T-helper 1 cell treated with Interleukin-12 subunit alpha and Interleukin-12 subunit beta and Interleukin-4 antibody, amounts not matched to agents 30 μg/mL and 1 μg/mL, for 36 hours (primary cell): ENCODE measurements around the gene MTIF3.
"Not testable (repeated sequence)": the region's sequence is repeated elsewhere in the genome, so short reads cannot be mapped to it uniquely, and the experiment has no call there.

Experiments
- H3K27ac Mint-ChIP-seq: one replicate; pipeline ENCODE4 v1.8.0; 2021; ENCODE audit warnings: mild to moderate bottlenecking, mixed read lengths
- H3K27me3 Mint-ChIP-seq: one replicate; pipeline ENCODE4 v1.8.0; 2021; ENCODE audit warnings: low read depth, mixed read lengths
- H3K36me3 Mint-ChIP-seq: one replicate; pipeline ENCODE4 v1.8.0; 2021; ENCODE audit warnings: low read depth, mixed read lengths
- H3K4me1 Mint-ChIP-seq: one replicate; pipeline ENCODE4 v1.8.0; 2021; ENCODE audit warnings: low read depth, mixed read lengths
- H3K4me3 Mint-ChIP-seq: one replicate; pipeline ENCODE4 v1.8.0; 2021; ENCODE audit warnings: mild to moderate bottlenecking, moderate library complexity, mixed read lengths
- H3K9me3 Mint-ChIP-seq: one replicate; pipeline ENCODE4 v1.8.0; 2021; ENCODE audit warnings: mixed read lengths

Gene MTIF3

GRCh38 chr13:27411341-27411740 is 39.0 kb downstream of the MTIF3 start:
- Mint-ChIP-seq H3K9me3 (no peaks in the 10 kb centered on the region), H3K4me3 (no peak overlapping the region), H3K36me3 (no peaks in the 10 kb centered on the region), H3K4me1 (peaks cover 3% of the 10 kb centered on the region), H3K27me3 (peaks cover 57% of the 10 kb centered on the region), H3K27ac (no peak overlapping the region)

DNA sequence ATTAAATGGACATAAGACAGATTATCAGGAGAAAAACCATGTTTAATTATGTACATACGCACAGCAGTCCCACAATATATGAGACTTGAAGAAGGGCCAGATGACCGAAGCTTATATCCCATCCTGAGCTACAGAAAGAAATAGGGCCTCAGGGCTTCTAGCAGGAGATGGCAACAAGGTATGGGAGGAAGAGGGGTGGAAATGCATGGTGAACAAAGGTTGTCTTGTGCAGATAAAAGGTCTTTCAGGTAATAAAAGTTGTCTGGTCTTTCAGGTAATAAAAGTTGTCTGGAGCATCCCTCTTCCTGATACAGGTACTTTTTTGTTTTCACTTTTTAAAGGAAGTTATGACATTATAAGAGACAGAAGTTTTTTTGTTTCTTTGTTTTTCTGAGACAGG is 41.4 kb downstream of the MTIF3 start:
- H3K36me3 Mint-ChIP-seq, result no peaks in the 10 kb centered on the region
- peaks cover 3% of the 10 kb centered on the region for H3K4me1 Mint-ChIP-seq
- H3K4me3 Mint-ChIP-seq, result no peak overlapping the region
- no peak overlapping the region for H3K27ac Mint-ChIP-seq
- H3K9me3 Mint-ChIP-seq, result no peaks in the 10 kb centered on the region
- H3K27me3 Mint-ChIP-seq, result peaks cover 48% of the 10 kb centered on the region

- peaks cover 3% of the 10 kb centered on the region for H3K4me1 Mint-ChIP-seq
- H3K4me3 Mint-ChIP-seq, result no peak overlapping the region
- H3K36me3 Mint-ChIP-seq, result no peaks in the 10 kb centered on the region
- H3K27me3 Mint-ChIP-seq, result peaks cover 48% of the 10 kb centered on the region
- H3K9me3 Mint-ChIP-seq, result no peaks in the 10 kb centered on the region
- no peak overlapping the region for H3K27ac Mint-ChIP-seq
Measured at GRCh38 chr13:27408074-27408473, 42.3 kb downstream of the MTIF3 start.

GRCh38 chr13:27406178-27406939 is 44.0 kb downstream of the MTIF3 start:
- H3K27ac Mint-ChIP-seq, result no peak overlapping the region

GRCh38 chr13:27405546-27406134 is 44.7 kb downstream of the MTIF3 start:
- Mint-ChIP-seq H3K27ac (no peak overlapping the region), H3K9me3 (no peaks in the 10 kb centered on the region), H3K27me3 (peaks cover 29% of the 10 kb centered on the region), H3K4me1 (peaks cover 3% of the 10 kb centered on the region), H3K4me3 (no peak overlapping the region), H3K36me3 (no peaks in the 10 kb centered on the region)

More at GRCh38 chr13:27406178-27406939, 44.0 kb downstream of the MTIF3 start:
- Mint-ChIP-seq H3K4me3 (no peak overlapping the region), H3K36me3 (no peaks in the 10 kb centered on the region), H3K4me1 (peaks cover 3% of the 10 kb centered on the region), H3K27me3 (peaks cover 35% of the 10 kb centered on the region), H3K9me3 (no peaks in the 10 kb centered on the region)

DNA sequence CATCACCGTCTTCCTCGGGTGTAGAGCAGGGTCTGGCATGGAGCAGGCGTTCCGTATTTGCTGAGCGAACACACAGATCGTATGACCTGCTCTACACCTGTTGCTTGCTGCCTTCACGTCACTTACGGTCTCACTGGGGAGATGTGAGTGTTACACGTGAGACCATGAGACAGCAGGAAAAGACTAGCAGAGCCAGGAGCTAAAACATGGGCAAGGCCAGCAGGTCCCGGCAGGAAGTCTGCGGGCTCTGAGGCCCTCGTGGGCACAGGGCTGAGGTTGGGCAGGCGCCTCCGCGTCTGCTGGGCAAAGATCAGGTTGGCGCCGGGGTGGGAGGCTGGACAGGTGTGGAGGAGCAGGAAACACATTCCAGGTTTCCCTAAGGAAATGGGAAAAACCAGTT is 45.7 kb downstream of the MTIF3 start:
- Mint-ChIP-seq H3K27ac (no peak overlapping the region), H3K9me3 (no peaks in the 10 kb centered on the region), H3K36me3 (no peaks in the 10 kb centered on the region), H3K4me3 (no peak overlapping the region), H3K4me1 (peaks cover 3% of the 10 kb centered on the region), H3K27me3 (peaks cover 22% of the 10 kb centered on the region)

DNA sequence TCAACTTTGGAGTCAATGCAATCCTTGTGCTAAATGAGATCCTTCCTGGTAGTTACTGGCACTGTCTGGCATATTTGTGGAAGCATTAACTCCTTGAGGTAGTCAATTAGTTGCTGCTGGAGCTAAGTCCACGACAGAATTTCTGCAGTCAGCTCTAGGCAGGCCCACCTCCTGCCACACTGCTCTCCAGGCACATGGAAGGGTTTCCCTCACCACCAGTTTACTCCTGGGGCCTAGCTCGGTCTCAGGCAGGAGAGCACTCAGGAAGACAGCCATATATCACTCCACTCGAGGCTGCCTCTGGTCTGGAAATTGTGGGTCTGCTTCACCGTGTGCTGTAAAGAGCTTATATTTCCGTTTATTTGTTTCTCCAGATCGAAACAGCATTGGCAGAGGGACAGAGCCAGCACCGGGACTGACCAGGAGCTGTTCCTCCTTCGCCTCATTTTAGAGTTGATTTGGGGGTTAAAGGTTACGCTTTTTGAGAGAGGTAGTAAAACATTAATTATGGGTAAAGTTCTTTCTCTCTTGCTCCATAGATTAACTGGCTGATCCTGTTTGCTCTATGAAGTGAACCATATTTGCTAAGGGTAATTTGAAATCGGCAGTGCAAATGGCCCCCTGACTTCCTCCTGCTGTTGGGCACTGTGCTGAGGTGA is 46.5 kb downstream of the MTIF3 start:
- Mint-ChIP-seq H3K27ac (no peak overlapping the region), H3K4me3 (no peak overlapping the region), H3K27me3 (peaks cover 16% of the 10 kb centered on the region), H3K4me1 (peaks cover 3% of the 10 kb centered on the region), H3K36me3 (no peaks in the 10 kb centered on the region), H3K9me3 (no peaks in the 10 kb centered on the region)

- H3K9me3 Mint-ChIP-seq, result no peaks in the 10 kb centered on the region
- H3K4me1 Mint-ChIP-seq, result peaks cover 3% of the 10 kb centered on the region
- H3K4me3 Mint-ChIP-seq, result no peak overlapping the region
- H3K36me3 Mint-ChIP-seq, result no peaks in the 10 kb centered on the region
- H3K27me3 Mint-ChIP-seq, result peaks cover 10% of the 10 kb centered on the region
- H3K27ac Mint-ChIP-seq, result no peak overlapping the region
Measured at GRCh38 chr13:27403203-27403678, 47.1 kb downstream of the MTIF3 start.

- Mint-ChIP-seq H3K9me3 (no peaks in the 10 kb centered on the region), H3K36me3 (no peaks in the 10 kb centered on the region), H3K27me3 (no peaks in the 10 kb centered on the region), H3K27ac (no peak overlapping the region), H3K4me1 (no peaks in the 10 kb centered on the region), H3K4me3 (no peak overlapping the region)
Measured at GRCh38 chr13:27401210-27401609, 49.2 kb downstream of the MTIF3 start.

DNA sequence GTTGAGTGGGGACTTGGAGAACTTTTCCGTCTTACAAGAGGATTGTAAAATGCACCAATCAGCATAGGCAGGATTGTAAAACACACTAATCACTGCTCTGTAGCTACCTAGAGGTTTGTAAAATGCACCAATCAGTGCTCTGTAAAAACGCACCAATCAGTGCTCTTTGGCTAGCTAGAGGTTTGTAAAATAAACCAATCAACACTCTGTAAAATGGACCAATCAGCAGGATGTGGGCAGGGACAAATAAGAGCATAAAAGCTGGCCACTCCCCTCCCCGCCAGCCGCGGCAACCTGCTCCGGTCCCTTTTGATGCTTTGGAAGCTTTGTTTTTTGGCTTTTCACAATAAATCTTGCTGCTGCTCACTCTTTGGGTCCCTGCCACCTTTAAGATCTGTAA is 50.0 kb downstream of the MTIF3 start:
- not testable (repeated sequence) for H3K4me3 Mint-ChIP-seq, H3K27ac Mint-ChIP-seq, H3K36me3 Mint-ChIP-seq, H3K4me1 Mint-ChIP-seq, H3K27me3 Mint-ChIP-seq, H3K9me3 Mint-ChIP-seq

DNA sequence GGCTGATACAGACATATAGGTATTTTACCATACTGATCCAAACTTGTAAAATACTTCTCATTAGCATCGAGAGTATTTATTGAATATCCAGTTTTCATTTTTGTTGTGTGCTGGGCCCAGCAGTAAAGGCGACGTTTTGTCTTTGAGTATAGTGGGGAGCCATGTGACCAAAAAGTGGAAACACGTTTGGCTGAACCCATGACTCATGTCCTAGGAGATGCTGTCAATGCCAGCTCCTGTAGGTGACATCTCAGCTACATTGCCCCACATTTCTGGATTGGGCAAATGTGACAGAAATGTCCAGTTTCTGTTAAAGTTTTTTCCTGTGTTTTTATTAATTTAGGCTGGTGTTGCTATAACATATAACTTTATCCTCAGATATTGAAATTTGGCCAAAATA is 52.0 kb downstream of the MTIF3 start:
- H3K27ac Mint-ChIP-seq, result no peak overlapping the region
- H3K9me3 Mint-ChIP-seq, result no peaks in the 10 kb centered on the region
- H3K4me1 Mint-ChIP-seq, result no peaks in the 10 kb centered on the region
- peaks cover 13% of the 10 kb centered on the region for H3K27me3 Mint-ChIP-seq
- no peak overlapping the region for H3K4me3 Mint-ChIP-seq
- H3K36me3 Mint-ChIP-seq, result no peaks in the 10 kb centered on the region

GRCh38 chr13:27396252-27396846 is 54.0 kb downstream of the MTIF3 start:
- no peaks in the 10 kb centered on the region for H3K36me3 Mint-ChIP-seq
- H3K4me3 Mint-ChIP-seq, result no peak overlapping the region
- no peaks in the 10 kb centered on the region for H3K4me1 Mint-ChIP-seq
- H3K27ac Mint-ChIP-seq, result no peak overlapping the region
- H3K9me3 Mint-ChIP-seq, result no peaks in the 10 kb centered on the region
- peaks cover 17% of the 10 kb centered on the region for H3K27me3 Mint-ChIP-seq

DNA sequence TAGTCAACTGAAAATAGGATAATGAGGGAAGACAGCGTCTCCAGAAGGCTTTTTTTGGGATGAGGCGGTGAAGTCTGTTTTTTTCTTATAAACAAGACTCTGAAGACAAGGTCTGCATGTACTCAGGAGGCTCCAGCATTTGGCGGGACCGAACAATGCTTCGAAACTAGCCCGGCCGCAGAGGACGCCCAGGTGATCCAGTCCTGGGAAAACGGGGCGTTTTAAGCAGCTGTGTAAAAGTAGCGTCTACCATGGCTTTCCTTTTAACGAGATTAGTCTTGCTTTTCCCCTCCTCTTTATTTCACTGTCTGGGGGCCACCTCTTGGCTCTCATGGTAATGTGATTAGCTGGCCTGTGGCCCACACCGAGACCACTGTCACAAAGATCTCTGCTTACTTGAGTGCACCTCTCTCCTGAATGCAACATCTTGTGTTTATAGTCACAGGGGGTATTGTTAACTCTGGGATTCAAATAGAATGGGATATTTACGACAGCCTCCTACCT is 55.3 kb downstream of the MTIF3 start:
- H3K4me3 Mint-ChIP-seq, result no peak overlapping the region

DNA sequence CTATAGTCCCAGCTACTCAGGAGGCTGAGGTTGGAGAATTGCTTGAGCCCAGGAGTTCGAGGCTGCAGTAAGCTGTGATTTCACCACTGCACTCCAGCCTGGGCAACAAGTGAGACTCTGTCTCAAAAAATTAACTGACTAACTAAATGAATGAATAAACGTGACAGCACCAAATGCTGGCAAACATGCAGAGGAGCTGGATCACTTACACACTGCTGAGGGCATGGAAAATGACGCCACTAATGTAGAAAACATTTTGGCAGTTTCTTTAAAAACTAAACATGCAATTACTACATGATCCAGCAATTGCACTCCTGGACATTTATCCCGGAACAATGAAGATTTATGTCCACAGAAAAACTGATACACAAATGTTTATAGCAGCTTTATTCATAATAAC is 57.3 kb downstream of the MTIF3 start:
- Mint-ChIP-seq H3K4me3 (no peak overlapping the region), H3K9me3 (no peaks in the 10 kb centered on the region), H3K36me3 (no peaks in the 10 kb centered on the region), H3K27me3 (peaks cover 18% of the 10 kb centered on the region), H3K4me1 (no peaks in the 10 kb centered on the region), H3K27ac (no peak overlapping the region)

More for the DNA sequence above, 55.3 kb downstream of the MTIF3 start:
- H3K27me3 Mint-ChIP-seq, result peaks cover 18% of the 10 kb centered on the region
- H3K27ac Mint-ChIP-seq, result no peak overlapping the region
- no peaks in the 10 kb centered on the region for H3K4me1 Mint-ChIP-seq
- H3K36me3 Mint-ChIP-seq, result no peaks in the 10 kb centered on the region
- H3K9me3 Mint-ChIP-seq, result no peaks in the 10 kb centered on the region
